Cerebellar cortex (tissue), 1 donor: ENCODE results near the gene PPP1R9B.

ENCODE experiments used
- DNase-seq: peaks from one replicate; pipeline ENCODE4 v3.0.0-alpha.2; 2015; ENCODE audit warnings: low spot score

PPP1R9B gene

GRCh38 chr17:50088952-50089825 is 61.3 kb downstream of the PPP1R9B start:
- DNase-seq = no peak

DNA sequence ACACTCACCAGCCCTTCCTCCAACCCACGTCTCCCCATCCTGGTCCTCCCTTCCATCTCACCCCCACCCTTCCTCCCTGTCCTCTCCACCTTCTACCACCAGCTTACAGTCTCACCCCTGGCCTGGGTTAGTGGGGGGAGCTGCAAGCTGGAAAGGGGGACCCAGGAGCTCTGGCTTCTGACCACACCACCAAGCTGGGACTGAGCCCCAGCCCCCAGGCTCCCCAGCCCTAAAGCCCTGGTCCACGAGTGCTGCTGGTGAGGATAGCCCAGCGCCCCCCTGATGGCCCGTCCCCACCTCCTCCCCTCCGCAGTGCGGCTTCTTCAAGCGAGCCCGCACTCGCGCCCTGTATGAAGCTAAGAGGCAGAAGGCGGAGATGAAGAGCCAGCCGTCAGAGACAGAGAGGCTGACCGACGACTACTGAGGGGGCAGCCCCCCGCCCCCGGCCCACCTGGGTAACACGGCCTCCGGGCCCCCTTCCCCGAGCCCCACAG is 62.5 kb downstream of the PPP1R9B start:
- DNase-seq = no peak

DNA sequence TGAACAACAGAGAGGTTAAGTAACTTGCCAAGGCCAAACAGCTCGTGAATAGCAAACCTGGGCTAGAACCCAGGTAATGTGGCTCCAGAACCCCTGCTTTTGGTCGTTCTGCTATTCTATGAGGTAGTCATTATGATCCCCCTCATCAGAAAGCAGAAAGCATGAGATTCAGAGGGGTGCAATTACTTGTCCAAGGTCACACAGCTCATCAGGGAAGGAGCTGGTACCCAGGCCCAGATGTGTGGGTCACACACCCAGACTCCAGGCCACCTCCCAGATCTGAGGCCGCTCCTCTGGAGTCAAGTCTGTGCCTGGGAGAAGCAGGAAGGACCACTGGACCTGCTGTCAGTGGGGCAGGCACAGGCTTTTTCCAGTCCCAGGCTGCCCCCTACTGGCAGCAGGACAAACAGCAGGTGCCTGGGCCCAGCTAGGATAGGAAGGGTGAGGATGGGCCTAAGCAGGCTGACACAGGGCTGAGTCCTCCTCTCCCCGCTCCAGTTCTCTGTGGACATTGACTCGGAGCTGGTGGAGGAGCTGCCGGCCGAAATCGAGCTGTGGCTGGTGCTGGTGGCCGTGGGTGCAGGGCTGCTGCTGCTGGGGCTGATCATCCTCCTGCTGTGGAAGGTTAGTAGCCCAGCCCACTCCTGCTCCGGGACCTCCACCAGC is 63.1 kb downstream of the PPP1R9B start:
- peak; percentile 72 for DNase-seq
